Stomach (tissue), 8 donors: Measurements from ENCODE around the gene LPAR3. TPM values are rescaled to one million over a fixed set of nuclear protein-coding genes. Genes with fewer than 3 reads are reported as not detected.

Source experiments
- polyA plus RNA-seq, 3 donors: library from polyadenylated mRNA; stranded (reverse); fragments of 200-250 nt; gene quantifications; one replicate each; pipeline ENCODE4 v1.2.3, GENCODE V29; 2013
- total RNA-seq, 5 donors: library from RNA; depleted of rRNA; stranded (reverse); fragments of >200 nt; gene quantifications; one replicate each; pipeline versions ENCODE4 v1.1.0 to v1.2.3, GENCODE V29; 2014 to 2016
- donor health status: healthy with polysubstance abuse.
- donor health status: Bipolar disorder and iron deficiency.
- donor health status: healthy.

LPAR3 gene
- total and polyA plus RNA-seq, 8 donors = 0.12 to 2.7 (median 1.2) TPM; not detected in 3

Other genes with a start within 250 kb of the LPAR3 start
- gene SSX2IP, start 202.7 kb downstream of the LPAR3 start, total RNA-seq = 10 to 100 TPM in 4 of 5 donors, 1 to 10 TPM in 1; 4.9 to 24.5 (median 17.4) TPM
- gene SSX2IP, start 202.7 kb downstream of the LPAR3 start, polyA plus RNA-seq = 1 to 10 TPM; 2.6 to 4.4 (median 3.4) TPM
- gene MCOLN2, start 103.9 kb upstream of the LPAR3 start, total RNA-seq = 10 to 100 TPM in 1 of 5 donors, 1 to 10 TPM in 2, not detected in 2; 1.7 to 27.2 (median 2.2) TPM
- 1 to 10 TPM in 2 of 3 donors, under 1 TPM in 1; 0.50 to 2.0 (median 1.7) TPM for gene MCOLN2, start 103.9 kb upstream of the LPAR3 start, polyA plus RNA-seq
- 1 to 10 TPM in 2 of 5 donors, under 1 TPM in 1, not detected in 2; 0.89 to 7.3 (median 2.6) TPM for gene MCOLN3, start 155.3 kb upstream of the LPAR3 start, total RNA-seq
- gene MCOLN3, start 155.3 kb upstream of the LPAR3 start, polyA plus RNA-seq = 1 to 10 TPM in 2 of 3 donors, under 1 TPM in 1; 1.00 to 1.4 (median 1.4) TPM